Measurements from ENCODE around the gene EPHA10. TPM values are rescaled to one million over a fixed set of nuclear protein-coding genes. Genes with fewer than 3 reads are reported as not detected.
A peak's percentile ranks its signal among the peaks of the same experiment; 100 is the strongest.

The EPHA10 gene
- total RNA-seq, 3 donors from 2014 or later = 0.73 to 2.6 TPM; not detected in 1

GRCh38 chr1:37797750-37798345 lies 32.9 kb upstream of the EPHA10 start:
- intact Hi-C loops (cut with DNase I; ENCODE audit: low total_unique reads) = no loop called here
- peaks cover 6 to 7% of the 10 kb centered on the region in 2 donors for H3K4me1 ChIP-seq
- TF ChIP-seq CTCF (IDR thresholded peaks at IDR 0.05) (no peak), POLR2A (IDR thresholded peaks at IDR 0.05) (no peak), POLR2AphosphoS5 (IDR thresholded peaks at IDR 0.05) (no peak)
- H3K9me3 ChIP-seq = no peaks in the 10 kb centered on the region
- H3K4me3 ChIP-seq = no peak overlapping the region
- DNase-seq (ENCODE audit: low spot score in 2 of 2) = no peak
- no peaks in the 10 kb centered on the region for H3K27me3 ChIP-seq
- H3K27ac ChIP-seq = no peak overlapping the region
- no peaks in the 10 kb centered on the region for H3K36me3 ChIP-seq

- H3K27me3 ChIP-seq = no peaks in the 10 kb centered on the region
- no peaks in the 10 kb centered on the region for H3K36me3 ChIP-seq
- intact Hi-C loops (cut with DNase I; ENCODE audit: low total_unique reads) = no loop called here
- no peak overlapping the region for H3K27ac ChIP-seq
- peak overlapping the region in 1 of 3 donors; percentile 84 for H3K4me3 ChIP-seq
- H3K4me1 ChIP-seq = peaks cover 6 to 7% of the 10 kb centered on the region in 2 donors
- no peaks in the 10 kb centered on the region for H3K9me3 ChIP-seq
- TF ChIP-seq POLR2AphosphoS5 (IDR thresholded peaks at IDR 0.05) = no peak
- TF ChIP-seq CTCF (IDR thresholded peaks at IDR 0.05) = no peak
- no peak for TF ChIP-seq POLR2A (IDR thresholded peaks at IDR 0.05)
- peak in 1 of 2 donors; percentile 63 for DNase-seq (ENCODE audit: low spot score in 2 of 2)
These were observed 30.6 kb upstream of the EPHA10 start for GRCh38 chr1:37795340-37796125.

GRCh38 chr1:37794372-37795339 lies 29.7 kb upstream of the EPHA10 start:
- Histone ChIP-seq H3K27me3 (no peaks in the 10 kb centered on the region), H3K4me1 (peaks cover 6 to 7% of the 10 kb centered on the region in 2 donors), H3K27ac (no peak overlapping the region), H3K36me3 (no peaks in the 10 kb centered on the region), H3K4me3 (peak overlapping the region; percentile 47 to 84 (median 61)), H3K9me3 (no peaks in the 10 kb centered on the region)
- no peak for DNase-seq (ENCODE audit: low spot score in 2 of 2)
- intact Hi-C loops (cut with DNase I; ENCODE audit: low total_unique reads) = no loop called here
- no peak for TF ChIP-seq CTCF (IDR thresholded peaks at IDR 0.05)
- TF ChIP-seq POLR2A (IDR thresholded peaks at IDR 0.05) = no peak
- no peak for TF ChIP-seq POLR2AphosphoS5 (IDR thresholded peaks at IDR 0.05)

- DNase-seq (ENCODE audit: low spot score in 2 of 2) = no peak
- intact Hi-C loops (cut with DNase I; ENCODE audit: low total_unique reads) = no loop called here
- Histone ChIP-seq H3K4me3 (peak within 1 kb of the TSS; percentile 47 to 84 (median 61)), H3K4me1 (peaks cover 6 to 7% of the 10 kb centered on the region in 2 donors), H3K36me3 (no peaks in the 10 kb centered on the region), H3K27me3 (no peaks in the 10 kb centered on the region), H3K27ac (peak within 1 kb of the TSS in 1 of 2 donors; percentile 48), H3K9me3 (no peaks in the 10 kb centered on the region)
- TF ChIP-seq POLR2AphosphoS5 (IDR thresholded peaks at IDR 0.05) (no peak), CTCF (IDR thresholded peaks at IDR 0.05) (no peak), POLR2A (IDR thresholded peaks at IDR 0.05) (no peak)
These were observed 29.0 kb upstream of the EPHA10 start, which contains the start of gene MANEAL for GRCh38 chr1:37793773-37794371. MANEAL (plus strand) TSS chr1:37793847; CDS start chr1:37794183, 336 bp downstream.
